Embryonic facial prominence (tissue), 1 donor: Measurements from ENCODE around the gene CLNK.

Source experiments
- DNase-seq: peaks from one replicate; pipeline ENCODE4 v3.0.0-alpha.2; 2016; ENCODE audit errors: extremely low spot score

The CLNK gene

DNA sequence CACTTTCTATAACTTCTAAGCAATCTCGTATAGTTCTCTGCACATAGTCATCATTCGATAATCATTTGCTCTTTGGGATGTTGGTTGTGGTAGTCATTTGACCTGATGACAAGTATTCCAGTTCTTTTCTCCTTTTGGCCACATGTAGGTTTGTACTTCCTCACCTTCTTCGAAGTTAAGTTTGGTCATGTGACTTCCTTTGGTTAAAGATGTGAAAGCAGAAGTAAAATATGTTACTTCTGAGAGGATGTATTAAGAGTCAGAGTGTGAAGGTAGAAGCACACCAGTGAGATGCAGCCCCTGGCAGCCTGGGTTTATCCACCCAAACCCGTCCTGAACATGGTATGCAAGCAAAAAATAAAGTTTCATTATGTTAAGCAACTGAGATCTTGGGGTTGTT lies 178.5 kb downstream of the CLNK start:
- no peak for DNase-seq

DNA sequence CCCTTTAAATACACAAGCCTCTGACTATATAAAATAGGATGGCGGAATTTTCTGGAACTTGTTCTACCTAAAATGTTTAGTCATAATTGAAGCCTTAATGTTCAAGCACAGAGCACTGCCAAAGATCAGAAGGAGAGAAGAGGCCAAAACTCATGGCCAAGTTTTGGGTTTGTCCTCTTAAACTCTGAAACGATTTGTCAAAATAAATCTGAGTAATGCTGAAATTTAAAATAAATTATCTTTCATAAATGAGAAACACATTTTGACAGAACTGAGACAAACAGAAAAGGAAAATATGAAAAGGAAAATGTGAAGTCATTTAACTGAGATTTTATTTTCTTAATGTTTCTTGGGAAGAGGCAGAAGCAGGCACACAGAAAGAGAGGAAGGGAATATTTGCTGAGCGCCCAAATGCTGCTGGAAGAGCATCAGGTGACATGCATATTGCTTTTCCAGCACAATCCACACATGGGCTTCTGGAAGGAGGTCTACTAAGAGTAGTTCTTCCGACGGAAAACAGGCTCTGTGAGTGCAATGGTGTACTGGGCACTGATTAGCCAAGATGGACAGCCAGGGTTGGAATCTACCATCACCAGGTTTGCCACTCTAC lies 179.9 kb downstream of the CLNK start:
- DNase-seq = no peak

DNA sequence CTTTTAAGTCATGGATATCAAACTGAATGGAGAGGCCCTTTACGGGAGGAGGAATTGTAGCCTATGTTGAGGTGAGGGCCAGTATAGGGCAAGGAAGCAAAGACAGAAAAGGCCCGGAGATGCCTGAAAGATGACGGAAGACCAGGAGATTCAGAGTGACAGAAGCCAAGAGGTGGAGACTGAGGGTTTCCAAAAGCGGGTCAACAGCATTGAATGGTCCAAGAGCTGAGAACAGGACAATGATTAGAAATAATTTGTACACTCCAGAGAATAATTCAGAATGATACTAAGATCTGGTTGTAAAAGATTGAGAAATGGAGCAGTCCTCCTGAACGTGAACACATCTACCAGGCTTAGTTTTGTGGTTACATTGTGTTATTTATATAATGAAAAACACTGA lies 181.9 kb downstream of the CLNK start:
- DNase-seq = no peak

DNA sequence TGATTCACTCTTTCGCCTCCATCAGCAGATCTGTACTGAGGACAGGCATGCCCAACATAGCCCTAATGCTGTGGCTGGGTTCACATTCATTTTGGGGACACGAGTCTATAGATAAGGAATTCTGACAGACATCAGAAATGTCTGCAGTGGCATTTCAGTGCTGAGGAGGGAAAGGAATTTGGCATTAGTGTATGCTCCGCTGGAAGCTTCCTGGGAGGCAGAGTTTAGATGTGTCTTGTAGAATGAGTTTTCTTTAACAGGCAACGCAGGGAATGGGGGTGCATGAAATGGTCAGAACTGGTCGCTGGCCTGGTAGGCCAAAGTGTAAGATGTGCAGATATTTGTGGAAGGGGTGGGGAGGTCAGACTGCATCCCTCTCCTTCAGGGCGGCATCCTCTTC lies 183.8 kb downstream of the CLNK start:
- DNase-seq = no peak

DNA sequence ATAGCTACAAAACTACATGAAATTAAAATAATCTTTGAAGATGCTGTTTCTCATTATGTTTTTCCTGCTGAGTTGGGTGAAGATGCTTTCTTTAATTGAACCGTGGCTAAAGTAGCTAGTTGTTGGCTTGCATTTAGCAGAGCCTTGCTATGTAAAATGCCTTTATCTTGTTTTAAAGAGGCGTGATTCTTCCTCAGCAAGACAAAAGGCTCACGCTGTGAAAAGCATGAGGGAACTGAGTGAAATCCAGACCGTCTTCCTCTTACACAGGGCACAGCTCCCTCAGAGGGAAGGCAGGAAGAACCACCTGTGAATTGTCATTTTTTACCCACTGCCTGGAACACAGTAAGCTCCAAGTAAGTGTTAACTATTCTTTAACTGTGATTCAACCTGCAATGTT lies 188.4 kb downstream of the CLNK start:
- no peak for DNase-seq

DNA sequence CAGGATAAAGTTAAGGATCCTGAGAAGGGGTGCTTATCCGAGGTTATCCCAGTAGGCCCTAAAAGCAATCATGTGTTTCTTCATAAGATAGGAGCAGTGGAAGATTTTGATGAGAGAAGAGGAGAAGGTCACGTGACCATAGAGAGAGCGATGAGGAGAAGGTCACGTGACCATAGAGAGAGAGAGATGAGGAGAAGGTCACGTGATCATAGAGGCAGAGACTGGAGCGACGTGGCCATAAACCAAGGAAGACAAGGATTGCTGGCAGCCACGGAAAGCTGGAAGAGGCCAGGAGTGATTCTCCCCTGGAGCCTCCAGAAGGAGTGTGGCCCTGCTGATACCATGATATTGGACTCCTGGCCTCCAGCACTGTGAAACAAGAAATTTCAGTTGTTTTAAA lies 188.9 kb downstream of the CLNK start:
- DNase-seq = no peak

DNA sequence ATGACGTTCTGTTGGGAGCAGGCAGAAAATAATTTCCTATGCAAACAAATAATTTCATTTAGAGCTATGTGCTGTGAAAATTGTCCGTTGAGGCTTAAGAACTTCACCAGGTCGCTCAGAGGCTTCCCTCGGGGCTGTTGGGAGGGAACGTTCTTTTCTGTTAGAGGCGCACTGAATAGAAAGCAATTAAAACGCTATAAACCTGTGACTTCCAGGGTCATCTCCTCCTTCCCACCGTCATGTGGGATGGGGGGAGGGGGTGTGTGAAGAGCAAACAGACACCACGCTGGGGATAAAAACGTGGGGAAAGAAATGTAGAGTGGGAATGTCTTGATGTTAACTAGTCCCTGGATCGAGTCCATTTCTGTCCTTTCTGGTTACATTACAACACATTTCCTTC lies 192.1 kb downstream of the CLNK start:
- DNase-seq = no peak

DNA sequence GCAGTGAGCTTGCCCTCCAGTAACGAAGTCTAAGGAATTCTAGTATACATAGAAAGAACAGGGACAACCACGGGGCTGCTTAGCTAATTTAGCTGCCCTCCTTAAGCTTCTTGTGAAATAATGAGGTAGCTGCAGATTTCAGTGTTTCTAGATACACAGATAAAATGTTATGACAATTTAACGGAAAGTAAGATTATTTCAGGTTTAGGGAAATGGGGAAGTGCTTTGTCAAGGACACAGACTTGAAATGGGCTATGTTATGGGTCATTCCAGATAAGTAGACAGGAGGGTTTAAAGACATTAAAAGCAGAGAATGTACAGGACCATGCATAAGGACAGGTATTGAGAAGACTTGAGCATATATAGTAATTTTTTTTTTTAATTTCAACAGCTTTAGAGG lies 193.2 kb downstream of the CLNK start:
- DNase-seq = no peak

DNA sequence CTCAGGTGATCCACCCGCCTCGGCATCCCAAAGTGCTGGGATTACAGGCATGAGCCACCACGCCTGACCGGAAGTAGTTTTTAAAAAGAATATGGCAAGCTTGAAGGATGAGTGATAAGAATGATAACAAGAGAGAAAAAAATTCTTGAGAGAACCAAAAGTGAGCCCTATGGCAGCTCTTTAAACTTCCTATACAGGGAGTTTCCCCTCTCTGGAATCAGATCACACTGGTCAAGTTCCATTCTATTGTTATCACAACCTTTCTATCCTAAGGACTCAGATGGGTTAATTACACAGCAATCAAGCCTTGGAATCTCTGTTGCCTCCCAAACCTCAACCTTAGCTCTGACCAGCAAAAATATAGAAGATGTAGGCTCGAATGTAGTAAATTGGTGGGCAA lies 193.6 kb downstream of the CLNK start:
- DNase-seq = no peak

DNA sequence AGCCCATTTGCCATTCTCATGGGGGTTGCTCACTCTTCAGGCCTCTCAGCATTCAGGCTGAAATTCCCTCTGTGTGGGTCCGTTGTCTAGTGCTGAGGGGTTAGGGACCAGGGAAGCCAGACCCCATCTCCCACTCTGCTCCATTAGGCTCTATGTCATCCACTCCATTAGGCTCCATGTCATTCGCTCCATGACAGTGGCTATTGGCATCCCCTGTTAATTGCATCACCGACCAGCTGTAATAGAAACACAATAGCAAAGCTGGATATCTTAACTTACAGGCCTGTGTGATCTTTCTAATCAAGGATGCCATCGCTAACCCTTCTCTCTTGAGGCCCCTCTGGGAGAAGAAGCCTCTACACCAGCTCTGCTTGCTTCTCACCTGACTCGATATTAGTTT lies 201.7 kb downstream of the CLNK start:
- no peak for DNase-seq

DNA sequence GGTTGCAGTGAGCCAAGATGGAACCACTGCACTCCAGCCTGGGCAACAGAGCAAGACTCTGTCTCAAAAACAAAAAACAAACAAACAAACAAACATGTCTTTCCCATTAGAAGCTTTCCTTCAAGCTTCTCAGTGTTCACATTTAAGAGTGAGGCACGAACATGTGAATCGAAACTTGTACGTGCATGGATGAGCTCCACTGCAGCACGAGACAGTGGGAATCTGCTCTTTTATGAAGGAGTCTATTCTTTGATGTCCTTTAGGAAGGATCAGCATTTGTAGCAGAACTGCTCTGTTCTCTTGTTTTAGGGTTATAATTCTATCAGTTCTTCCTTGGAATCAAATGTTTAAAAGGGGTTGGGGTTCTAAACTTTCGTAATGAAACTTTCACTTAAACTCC lies 204.0 kb downstream of the CLNK start:
- no peak for DNase-seq

DNA sequence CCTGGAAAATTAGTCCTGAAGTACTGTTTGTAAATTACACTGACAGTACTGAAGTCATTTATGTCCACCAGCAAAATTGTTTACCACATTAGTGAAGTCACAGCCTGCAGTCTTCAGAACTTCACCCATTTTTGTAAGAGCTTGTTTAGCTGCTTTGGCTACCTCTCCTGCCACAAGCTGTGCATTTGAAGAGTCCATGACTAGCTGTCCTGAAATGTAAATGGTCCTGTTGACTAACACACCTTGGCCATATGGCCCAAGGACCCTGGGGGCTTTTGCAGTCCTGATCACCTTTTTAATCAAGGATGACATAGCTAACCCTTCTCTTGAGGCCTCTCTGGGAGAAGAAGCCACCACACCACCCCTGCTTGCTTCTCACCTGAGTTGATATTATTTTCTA lies 205.9 kb downstream of the CLNK start:
- no peak for DNase-seq

DNA sequence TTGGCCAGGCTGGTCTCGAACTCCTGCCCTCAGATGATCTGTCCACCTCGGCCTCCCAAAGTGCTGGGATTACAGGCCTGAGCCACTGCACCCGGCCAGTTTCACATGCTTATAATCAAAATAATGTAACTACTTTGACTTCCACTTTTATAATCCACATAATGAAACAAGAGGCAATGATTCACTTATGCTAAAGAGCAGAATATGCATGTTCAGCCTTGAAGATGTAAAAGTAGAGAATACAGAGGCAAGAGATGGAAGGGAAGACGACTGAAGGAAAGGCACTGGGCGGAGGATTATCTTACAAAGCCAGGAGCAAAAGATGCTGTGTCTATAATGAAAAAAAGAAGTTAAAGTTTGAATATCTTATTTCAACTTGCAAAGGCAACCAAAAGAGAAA lies 214.1 kb downstream of the CLNK start:
- DNase-seq = no peak

DNA sequence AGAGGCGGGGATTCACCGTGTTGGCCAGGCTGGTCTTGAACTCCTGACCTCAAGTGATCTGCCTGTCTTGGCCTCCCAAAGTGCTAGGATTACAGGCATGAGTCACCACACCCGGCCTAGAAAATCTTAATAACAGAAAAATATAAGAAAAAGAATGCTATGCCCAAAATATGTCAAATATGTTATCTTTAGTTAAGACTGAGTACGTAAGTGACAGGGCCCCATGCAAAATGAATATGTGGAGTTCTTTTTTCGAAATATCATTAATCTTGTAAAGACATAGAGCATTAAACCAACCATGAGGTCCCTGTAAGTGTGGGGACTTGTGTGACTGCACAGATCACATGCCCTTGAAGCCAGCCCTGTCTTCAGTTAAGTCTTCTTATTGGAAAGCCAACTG lies 218.4 kb downstream of the CLNK start:
- DNase-seq = no peak

DNA sequence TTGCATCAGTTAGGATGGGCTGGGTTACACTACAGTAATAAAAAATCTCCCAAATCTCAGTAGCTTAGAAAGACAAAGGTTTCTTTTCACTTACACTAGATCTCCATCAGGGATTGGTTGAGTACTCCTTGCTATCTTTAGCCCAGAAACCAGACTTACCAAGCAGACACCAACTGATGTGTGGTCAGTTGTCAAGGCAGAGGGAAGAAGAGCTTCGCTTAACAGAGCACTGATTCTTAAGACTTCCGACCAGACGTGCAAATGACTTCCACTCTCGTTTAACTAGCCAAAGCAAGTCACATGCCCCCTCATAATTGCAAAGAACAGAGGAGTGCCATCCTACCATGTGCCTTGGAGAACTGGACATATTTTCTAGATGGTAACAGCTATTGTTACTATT lies 221.7 kb downstream of the CLNK start:
- DNase-seq = no peak

DNA sequence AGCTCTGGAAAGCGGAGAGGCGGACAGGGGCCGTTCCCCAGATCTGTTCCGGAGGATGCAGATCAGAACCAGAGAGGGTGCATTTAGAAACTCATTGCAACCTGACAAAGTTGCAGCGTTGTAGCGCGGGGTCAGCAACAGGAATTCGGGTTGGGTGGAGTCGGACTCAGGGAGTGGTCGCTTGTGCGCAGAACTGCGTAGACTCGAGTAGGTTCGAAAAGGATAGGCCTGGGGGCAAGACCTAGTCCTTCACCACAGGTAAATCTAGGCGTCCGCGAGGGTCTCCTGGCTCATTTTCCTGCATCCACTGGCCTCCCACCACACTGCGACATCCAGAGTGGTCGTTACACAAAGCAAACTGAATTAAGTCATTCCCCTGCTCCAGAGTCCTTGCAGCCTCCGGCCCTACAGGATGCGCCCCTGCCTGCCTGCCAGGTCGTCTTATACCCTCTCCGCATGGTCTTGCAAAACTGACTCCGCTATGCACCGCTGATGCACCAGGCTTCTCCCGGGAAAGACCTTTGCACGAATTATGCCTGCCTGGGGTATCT lies 222.6 kb downstream of the CLNK start:
- DNase-seq = no peak

DNA sequence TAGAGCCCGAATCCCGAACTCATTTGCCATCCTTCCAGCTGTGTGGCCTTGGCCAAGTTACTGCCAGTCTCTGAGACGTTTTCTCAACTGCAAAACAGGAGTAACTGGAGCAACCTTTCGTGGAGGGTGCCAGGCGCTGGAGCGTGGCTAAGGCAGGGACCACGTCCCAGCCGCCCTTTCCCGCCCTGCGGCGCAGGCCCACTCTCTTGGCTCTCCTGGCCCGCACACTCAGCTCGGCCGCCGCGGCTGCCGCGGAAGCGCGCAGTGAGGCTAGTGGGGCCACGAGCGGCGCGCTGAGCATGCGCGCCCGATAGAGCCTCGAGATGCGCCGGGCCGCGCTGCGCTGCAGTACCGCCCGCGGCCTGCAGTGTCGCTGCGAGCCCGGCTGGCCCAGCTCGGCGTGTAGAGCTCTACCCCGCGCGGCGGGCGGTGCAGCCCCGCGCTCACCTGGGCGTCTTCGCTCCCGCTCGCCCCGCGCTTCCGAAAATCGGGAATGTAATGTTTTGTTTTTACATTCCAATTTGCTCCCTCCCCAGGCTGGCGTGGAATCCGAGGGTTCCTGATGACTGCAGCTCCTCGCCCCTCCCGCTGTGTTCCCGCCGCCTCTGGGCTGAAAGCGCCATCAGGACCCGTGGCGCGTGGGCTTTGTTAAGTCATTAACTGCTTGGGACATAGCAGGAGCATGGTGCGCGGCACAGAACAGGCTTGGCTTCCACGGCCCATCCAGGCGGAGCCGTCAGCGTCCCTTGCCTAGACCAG lies 223.3 kb downstream of the CLNK start:
- peak; percentile 26 for DNase-seq

DNA sequence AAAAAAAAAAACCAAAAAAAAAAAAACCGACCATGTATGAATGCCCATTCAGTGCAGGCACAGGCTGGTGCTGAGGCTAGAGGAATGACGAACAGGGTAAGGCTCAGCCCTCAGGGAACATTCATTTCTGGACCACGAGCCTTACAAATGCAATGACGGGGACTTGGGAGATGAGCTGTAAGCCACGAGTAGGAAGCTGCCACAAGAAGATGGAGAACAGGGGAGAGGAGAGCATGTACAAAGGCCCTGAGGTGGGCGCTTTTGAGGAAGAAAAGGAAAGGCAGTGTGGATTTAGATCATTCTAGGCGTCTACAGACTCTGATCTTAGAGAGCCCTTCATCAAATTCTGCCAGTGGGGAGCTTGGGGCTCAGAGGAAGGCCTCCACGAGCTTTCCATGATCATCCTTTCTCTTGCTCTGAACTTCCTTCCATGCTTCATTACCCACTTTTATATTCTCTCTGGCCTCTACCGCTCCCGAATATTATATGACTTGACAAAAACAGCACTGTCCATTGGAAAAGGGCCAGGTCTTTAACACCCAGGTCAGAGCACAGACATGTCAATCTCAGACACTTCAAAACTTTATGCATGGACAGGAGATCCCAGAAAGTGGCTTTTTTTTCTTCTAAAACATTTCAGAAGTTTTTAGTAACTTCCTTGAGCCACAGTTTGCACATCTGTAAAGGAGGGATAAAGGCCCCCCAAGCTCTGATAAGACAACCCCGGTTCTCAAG lies 224.1 kb downstream of the CLNK start:
- DNase-seq = no peak

DNA sequence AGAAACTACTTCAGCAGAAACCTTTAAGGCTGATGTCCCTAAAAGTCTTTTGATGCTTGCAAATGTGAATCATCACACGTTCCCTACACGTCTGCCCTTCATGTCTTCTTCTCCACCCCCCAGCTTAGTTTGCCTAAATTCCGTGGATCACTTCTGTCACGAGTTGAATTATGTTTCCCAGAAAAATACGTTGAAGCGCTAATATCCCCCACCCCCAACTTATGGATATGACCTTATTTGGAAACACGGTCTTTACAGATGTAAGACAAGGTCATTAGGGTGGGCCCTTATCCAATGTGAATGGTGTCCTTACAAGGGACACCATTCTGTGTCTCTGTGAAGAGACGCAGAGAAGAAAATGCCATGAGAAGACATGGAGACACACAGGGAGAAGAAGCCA lies 225.3 kb downstream of the CLNK start:
- no peak for DNase-seq

DNA sequence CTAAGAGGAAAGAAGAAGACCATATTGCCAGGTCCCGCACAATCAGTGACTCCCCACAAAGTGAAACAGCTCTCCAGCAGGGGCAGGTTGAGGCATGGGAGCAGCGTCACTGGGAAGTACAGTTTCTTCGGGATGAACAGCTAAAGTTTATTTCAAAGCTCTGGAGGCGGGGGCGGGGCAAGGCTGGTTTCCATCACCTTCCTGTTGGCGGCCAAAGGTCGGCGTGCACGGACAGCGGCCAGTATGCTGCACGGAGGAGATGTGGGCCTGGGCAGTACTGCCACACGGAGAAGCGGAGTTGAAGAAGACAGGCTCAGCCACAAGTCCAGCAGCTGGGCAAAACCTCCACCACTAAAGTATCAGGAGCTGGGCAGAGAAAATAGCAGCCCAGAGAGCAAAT lies 226.4 kb downstream of the CLNK start:
- no peak for DNase-seq

DNA sequence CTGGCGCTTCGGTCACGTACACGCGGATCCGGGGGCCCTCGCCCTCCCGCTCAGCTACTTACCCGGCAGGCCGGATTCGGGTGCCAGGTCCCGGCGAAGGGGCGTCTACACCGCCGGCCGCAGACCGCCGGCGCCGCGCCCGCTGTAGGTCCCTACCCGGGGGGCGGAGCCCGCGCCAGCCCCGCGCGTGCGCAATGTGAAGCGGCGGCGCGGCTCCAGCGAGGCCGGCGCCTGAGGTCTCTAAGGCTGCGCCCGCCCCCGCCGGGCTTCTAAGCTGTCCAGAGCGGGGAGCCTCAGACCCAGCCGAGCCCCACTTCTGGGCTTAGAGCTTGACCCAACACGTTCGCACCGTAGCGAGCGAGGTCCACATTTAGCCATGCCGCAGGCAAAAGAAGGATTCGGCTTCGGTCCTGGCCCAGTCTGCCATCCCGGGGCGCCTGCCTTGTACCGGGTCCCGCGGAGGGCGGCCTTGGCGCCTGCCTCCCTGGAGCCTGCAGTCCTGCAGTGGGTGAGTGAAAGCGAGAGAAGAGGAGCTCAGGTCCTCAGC lies 227.2 kb downstream of the CLNK start, which contains the start of gene ZNF518B:
ZNF518B (minus strand) TSS at position 172 of the 547 bp plus-strand sequence. CDS start 11,098 bp downstream, outside the sequence.
- peak; percentile 61 for DNase-seq

DNA sequence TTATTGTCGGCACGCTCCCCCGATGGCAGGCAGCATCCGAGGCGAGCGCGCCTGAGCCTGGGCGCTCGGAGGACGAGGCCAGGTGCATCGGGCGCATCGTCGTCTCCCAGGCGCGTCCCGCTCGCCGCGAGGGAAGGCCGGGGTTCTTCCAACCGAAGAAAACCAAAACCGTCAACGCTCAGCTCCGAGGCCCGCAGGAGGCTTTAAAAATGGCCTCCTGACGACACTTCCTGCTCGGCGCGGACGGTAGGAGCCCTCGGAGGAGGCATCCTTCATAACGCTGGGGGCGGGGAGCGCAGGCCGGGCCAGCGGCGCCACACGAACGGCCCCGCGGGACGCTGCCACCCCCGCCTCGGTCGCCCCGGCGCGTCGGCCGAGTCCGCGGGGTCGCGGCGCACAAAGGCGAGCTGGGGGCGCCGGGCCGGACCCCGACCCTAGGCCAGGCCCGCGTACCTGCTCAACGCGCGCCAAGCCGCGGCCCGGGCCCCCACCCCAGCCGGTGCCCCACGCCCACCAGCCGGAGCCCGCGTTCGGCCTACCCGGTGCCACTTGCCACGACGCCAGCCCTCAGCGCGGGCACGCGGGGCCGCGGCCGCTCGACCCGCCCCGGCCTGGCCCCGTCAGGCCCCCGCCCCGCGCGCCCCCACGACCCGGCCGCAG lies 227.8 kb downstream of the CLNK start:
- no peak for DNase-seq
